ENCODE data around the gene AGRP. TPM values are rescaled to one million over a fixed set of nuclear protein-coding genes. Genes with fewer than 3 reads are reported as not detected.

AGRP gene
- polyA plus RNA-seq, 1 experiment = not detected

GRCh38 chr16:67454852-67455251 is 28.5 kb downstream of the AGRP start:
- Histone ChIP-seq H3K4me3 (ENCODE audit: low read depth, low read length) (no peak overlapping the region), H3K36me3 (ENCODE audit: control insufficient read depth, insufficient read depth, low read length) (peaks cover 10% of the 10 kb centered on the region), H3K27me3 (ENCODE audit: control insufficient read depth, insufficient read depth, low read length) (no peaks in the 10 kb centered on the region)
- DNase-seq (ENCODE audit: low read depth) = no peak
- POLR2A ChIA-PET = no interaction called here
- no peak for TF ChIP-seq CTCF (IDR thresholded peaks at IDR 0.05; ENCODE audit: insufficient read depth, low read depth, low read length)
- CTCF ChIA-PET = interaction anchor here (1.0 to 7.1 kb wide), 3 partner anchors 9 to 194 kb away, joined by 3 to 39 read pairs (median 20); no protein-coding TSS in a partner anchor

- Histone ChIP-seq H3K4me3 (ENCODE audit: low read depth, low read length) (no peak overlapping the region), H3K36me3 (ENCODE audit: control insufficient read depth, insufficient read depth, low read length) (peaks cover 10% of the 10 kb centered on the region), H3K27me3 (ENCODE audit: control insufficient read depth, insufficient read depth, low read length) (no peaks in the 10 kb centered on the region)
- no peak for DNase-seq (ENCODE audit: low read depth)
- ChIA-PET CTCF (interaction anchor here (1.0 to 3.4 kb wide), 2 partner anchors 11 to 26 kb away, joined by 3 to 20 read pairs; no protein-coding TSS in a partner anchor), POLR2A (no interaction called here)
- TF ChIP-seq CTCF (IDR thresholded peaks at IDR 0.05; ENCODE audit: insufficient read depth, low read depth, low read length) = no peak
These were observed 29.2 kb downstream of the AGRP start for GRCh38 chr16:67454104-67454503.

DNA sequence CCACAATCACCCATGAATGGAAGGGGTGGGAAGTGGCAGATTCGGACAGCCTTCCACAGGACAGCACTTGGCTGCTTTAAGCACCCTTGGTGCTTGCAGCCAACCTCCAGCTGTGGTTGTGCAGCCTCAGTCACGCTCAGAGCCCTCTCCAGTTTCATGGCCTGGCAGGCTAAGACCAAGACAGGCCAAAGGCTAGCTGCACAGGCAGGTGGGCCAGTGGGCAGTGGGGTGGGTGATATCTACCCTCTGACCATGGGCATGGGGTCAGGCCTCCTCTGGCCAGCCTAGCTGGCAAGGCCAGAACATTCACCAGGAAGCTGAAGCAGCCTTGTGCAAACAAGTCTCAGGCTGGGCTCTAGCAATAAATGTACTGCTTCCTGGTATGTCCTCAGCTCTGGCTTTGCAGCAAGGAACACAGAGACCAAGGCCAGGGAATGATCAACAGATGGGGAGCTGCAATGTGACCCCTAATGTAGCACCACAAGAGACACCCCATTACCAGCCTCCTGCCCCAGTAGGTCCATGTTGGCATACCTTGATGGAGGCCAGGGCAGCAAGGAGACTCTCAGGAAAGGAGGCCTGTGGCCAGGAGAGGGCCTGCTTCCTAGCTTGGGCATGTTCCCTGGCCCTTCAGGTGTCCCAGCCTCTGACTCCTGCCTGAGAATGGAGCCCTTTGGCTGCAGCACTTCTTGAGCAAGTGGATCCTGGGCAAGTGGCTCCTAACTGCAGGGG is 31.5 kb downstream of the AGRP start:
- Histone ChIP-seq H3K36me3 (ENCODE audit: control insufficient read depth, insufficient read depth, low read length) (peaks cover 10% of the 10 kb centered on the region), H3K27me3 (ENCODE audit: control insufficient read depth, insufficient read depth, low read length) (no peaks in the 10 kb centered on the region), H3K4me3 (ENCODE audit: low read depth, low read length) (no peak overlapping the region)
- POLR2A ChIA-PET = no interaction called here
- no peak for TF ChIP-seq CTCF (IDR thresholded peaks at IDR 0.05; ENCODE audit: insufficient read depth, low read depth, low read length)
- CTCF ChIA-PET = interaction anchor here (0.9 to 1.4 kb wide), 5 partner anchors 7 to 600 kb away, joined by 3 to 4 read pairs (median 3); no protein-coding TSS in a partner anchor
- DNase-seq (ENCODE audit: low read depth) = no peak

GRCh38 chr16:67451061-67451703 is 32.2 kb downstream of the AGRP start:
- ChIA-PET CTCF (interaction anchor here (0.9 to 2.1 kb wide), 5 partner anchors 14 to 600 kb away, joined by 3 to 7 read pairs (median 3); no protein-coding TSS in a partner anchor), POLR2A (no interaction called here)
- TF ChIP-seq CTCF (IDR thresholded peaks at IDR 0.05; ENCODE audit: insufficient read depth, low read depth, low read length) = no peak
- Histone ChIP-seq H3K27me3 (ENCODE audit: control insufficient read depth, insufficient read depth, low read length) (no peaks in the 10 kb centered on the region), H3K4me3 (ENCODE audit: low read depth, low read length) (no peak overlapping the region), H3K36me3 (ENCODE audit: control insufficient read depth, insufficient read depth, low read length) (peaks cover 10% of the 10 kb centered on the region)
- no peak for DNase-seq (ENCODE audit: low read depth)

- Histone ChIP-seq H3K4me3 (ENCODE audit: low read depth, low read length) (no peak overlapping the region), H3K36me3 (ENCODE audit: control insufficient read depth, insufficient read depth, low read length) (peaks cover 10% of the 10 kb centered on the region), H3K27me3 (ENCODE audit: control insufficient read depth, insufficient read depth, low read length) (no peaks in the 10 kb centered on the region)
- ChIA-PET POLR2A (no interaction called here), CTCF (interaction anchor here (1.0 to 2.1 kb wide), 3 partner anchors 16 to 23 kb away, joined by 3 to 11 read pairs (median 7); no protein-coding TSS in a partner anchor)
- TF ChIP-seq CTCF (IDR thresholded peaks at IDR 0.05; ENCODE audit: insufficient read depth, low read depth, low read length) = no peak
- no peak for DNase-seq (ENCODE audit: low read depth)
These were observed 33.6 kb downstream of the AGRP start for GRCh38 chr16:67449739-67450138.
